ENCODE results near the gene LDLRAD3.

Gene LDLRAD3

DNA sequence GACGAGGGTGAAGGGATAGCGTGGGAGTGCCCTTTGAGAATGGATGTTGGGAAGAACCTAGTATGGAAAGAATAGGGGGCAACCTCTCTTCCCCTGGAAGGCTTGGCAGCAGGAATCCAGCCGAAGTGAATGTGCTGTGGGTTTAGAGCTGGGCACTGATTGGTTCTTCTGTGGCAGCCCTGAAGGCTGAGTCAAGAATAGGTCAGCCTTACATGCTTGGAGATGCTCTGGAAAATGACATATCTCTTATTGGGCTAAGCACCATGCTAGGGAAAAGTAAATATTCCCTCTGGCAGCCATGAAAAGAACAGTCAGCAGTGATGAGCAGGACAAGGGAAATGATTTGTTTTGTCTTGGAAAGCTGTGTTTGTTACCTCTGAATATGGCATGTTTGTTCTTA lies 195.9 kb downstream of the LDLRAD3 start:
- no peak for DNase-seq (ENCODE audit: low read depth)

DNA sequence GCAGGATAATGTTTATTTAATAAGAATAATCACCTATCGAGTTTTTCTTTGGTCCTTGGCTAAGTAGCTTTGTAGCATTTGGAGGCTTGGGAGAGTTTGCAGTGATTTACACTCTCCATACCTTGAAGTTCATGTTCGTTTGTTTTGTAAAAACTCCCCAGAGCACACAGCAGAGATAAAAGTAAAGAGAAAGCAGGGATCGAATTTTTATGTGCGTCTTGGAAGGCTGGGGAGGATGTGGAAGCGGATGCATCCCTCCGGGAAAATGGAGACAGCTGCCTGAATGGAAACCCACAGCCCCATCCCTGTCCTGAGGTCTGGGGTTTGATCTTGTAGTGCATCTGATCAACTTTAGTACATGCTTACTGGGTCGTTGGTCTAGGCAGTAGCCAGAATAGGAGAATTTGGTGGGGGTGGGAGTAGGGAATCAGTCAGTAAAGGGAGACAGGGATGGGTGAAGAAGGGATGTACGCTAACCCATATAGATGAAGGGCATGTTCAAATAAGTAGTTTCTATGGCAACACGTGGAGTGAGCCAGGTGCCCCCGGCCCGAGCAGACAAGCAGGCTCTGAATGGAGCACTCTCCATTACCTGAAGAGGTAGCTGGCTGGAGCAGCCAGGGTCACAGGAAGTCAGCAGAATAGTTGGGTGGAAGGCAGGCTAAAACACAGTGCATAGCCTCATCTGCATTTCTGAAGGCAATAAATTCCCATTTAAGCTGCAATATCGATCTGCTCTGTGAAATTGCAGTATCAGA lies 197.5 kb downstream of the LDLRAD3 start:
- DNase-seq (ENCODE audit: low read depth), result no peak

DNA sequence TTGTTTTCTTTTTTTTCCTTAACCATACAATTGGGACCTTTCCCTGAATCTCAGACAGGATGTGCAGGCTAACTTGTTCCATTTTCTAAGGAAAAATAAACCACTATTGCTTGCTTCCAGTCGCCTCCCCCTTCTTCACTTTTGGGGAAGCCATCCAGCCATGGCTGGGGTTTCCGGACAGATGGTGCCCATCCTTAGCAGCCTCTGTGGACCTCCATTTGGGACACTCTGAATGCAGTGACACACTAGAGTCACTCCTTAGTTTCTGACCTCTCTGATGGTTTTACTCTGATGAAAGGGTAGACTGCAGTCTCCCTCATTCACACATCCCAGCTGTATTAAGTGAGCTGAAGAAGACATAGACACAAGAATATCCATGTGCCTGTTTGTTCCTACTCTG lies 198.1 kb downstream of the LDLRAD3 start:
- DNase-seq (ENCODE audit: low read depth), result no peak

DNA sequence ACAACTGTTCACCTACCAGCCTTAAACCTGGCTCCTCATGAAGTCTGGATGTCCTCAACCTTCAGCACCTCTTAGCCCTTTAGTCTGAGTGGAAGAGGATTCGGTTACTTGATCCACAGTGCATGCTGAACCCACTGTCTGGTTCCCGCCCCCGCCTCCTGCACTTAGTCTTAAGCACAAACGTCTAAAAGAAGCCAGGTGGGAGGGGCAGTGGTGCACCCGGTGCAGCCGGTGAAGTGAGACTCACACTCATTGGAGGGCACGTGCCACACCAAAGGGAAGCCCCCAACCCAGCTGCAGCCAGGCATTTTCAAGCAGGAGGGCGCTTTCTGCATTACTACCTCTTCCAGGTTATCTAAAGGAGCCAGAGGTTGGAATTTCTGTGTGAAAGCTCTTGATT lies 198.6 kb downstream of the LDLRAD3 start:
- DNase-seq (ENCODE audit: low read depth), result no peak

DNA sequence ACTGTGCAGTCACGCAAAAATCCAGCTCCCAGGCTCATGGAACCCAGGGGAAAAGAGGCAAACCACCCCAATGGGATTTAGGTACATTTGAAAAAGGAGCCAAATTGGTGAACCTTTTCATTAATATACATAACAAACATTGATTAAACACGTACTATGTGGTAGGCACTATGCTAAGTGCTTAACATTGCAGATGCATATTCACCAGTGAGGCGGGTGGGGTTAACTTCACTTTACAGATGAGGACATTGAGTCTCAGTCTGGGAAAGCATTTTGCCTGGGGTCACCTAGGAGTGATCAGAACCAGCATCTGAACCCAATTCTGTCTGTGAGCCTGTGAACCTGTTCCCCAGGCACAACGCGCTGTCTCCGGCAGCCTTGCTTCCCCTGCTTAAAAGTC lies 199.0 kb downstream of the LDLRAD3 start:
- DNase-seq (ENCODE audit: low read depth), result no peak

DNA sequence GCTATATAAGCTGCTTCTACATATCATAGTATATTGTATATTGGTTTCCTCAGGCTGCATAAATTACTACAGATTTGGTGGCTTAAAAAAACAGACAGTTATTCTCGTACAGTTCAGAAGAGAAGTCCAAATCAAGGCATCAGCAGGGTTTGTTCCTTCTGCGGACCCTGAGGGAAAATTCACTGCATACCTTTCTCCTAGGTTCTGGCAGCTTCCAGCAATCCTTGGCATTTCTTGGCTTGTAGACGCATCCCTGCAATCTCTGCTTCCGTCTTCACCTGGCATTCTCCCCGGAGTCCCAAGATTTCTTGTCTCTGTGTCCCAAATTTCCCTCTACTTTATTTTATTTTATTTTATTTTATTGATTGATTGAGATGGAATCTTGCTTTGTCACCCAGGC lies 202.6 kb downstream of the LDLRAD3 start:
- DNase-seq (ENCODE audit: low read depth), result no peak

DNA sequence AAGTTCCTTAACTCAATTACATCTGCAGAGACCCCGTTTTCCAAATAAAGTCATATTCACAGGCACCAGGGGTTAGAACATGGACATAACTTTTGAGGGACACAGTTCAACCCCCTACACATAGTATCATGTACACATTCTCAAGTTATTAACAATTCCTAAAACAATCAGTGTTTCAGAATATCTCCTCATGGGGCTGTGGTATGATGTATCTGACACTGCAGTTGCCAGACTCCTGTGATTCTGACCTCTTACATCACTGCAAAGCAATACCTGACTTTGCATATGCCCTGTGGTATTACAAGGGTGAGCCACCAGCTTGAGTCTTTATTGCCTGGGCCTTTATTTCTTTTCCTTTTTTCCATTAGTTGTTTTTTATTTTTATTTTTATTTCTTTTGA lies 203.6 kb downstream of the LDLRAD3 start:
- no peak for DNase-seq (ENCODE audit: low read depth)

DNA sequence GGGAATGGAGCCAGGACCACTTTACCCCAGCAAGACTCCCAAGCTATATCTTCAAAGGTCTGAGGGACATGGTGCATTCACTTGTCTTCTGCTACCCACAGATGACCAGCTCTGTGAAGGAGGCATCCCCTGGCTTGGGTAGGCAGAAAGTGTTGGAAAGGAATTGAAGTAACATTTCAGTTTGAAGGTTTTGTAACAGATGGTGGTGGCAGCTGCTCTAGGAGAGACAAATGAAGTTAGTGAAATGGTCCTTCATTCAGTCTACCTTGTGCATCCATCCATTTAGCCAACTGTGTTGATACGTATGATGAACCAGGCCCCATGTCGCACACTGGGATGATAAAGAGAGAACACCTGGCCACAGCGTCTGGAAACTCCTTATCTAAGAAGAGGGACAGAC lies 204.8 kb downstream of the LDLRAD3 start:
- DNase-seq (ENCODE audit: low read depth), result no peak

DNA sequence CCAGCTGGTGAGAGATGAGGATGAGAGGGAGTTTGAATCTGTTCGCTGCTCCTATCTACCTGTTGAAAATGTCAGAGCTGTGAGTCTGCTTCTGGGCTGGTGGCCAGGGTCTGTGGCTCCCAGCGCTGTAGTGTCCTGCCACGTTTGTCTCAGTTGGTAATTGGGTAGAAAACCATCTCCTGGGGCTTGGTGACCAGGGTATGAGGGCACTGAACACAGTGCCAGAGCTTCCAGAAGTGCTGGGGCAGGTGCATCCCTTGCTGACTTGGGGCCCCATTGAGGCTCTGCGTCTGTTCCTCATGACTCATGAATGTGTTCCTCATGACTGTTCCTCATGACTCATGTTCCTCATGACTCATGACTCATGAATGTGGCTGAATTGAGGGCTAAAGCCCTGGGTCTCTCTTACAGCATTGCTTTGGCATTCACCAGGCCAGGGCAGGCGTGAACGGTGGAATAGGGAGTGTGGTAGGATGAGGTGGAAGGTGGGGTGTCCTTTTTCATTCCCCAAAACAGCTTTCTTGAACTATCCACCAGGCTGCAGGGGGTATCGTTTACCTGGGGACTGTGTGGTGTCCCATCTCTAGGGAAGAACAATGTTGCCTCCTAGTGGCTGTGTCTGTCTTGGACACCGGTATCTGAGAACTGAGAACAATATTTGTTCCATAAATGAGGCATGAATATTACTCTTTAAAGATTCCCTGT lies 205.8 kb downstream of the LDLRAD3 start:
- no peak for DNase-seq (ENCODE audit: low read depth)

DNA sequence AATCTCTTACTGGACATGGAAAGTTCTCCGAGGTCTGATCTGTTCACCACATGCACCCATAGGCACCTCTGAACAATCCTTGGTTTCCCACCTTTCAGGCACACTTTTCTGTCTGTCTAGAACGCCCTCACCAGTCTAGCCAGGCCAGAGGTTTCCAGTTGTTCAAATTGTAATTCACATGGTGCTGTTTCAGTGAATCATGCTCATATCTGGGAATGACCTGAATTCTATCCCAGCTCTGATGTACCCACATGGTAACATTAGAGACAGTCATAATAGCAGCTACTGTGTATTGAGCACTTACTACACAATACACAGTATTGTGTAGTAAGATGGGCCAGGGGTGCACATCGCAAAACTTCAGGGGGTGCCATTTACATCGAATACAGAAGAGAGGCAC lies 207.1 kb downstream of the LDLRAD3 start:
- DNase-seq (ENCODE audit: low read depth), result no peak

DNA sequence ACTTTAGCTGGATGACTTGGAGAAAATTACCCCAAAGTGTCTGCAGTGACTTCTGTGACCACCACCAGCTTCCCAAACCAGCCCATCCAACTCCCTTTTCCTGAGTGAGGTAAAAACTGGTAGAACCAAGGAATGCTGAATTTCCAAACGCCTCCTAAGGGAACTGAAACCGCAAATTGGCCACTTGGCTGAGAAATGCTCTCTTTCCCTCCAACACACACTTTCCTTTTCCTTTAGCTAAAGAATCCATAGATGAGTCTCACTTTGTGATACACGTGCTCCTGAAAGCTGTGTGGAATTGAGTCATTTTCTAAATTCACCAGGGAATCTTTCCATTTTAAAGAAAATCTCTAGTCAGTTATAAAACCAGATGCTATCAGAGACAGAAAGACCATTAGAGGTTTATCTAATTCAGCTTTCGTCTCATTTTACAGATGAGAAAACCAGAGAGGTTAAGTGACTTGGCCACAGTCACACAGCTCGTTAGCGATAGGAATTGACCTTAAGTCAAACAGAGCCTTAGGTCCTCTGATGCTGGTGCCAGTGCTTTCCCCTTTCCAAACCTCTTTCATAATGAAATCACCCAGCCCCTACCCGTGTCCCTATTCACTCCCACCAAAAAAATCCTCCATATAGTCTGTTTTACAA lies 208.2 kb downstream of the LDLRAD3 start:
- no peak for DNase-seq (ENCODE audit: low read depth)

DNA sequence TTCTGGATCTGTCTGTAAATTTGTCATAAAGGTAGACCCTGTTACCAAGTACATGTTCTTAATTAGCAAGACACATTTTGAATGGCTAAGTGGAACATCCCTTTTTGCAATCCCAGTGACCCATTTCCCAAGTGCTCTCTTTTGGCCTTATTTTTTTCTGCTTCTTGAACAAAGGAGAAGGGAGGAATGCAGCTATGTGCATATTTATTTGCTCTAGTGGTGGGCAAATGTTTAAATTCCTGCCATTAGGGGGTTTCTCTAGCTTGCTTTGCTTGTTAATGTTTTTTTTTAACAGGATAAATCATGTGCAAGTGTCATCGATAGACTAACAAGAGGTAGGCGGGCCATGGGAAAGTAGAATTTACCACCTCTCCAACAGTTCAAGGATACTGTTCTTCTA lies 209.7 kb downstream of the LDLRAD3 start:
- no peak for DNase-seq (ENCODE audit: low read depth)

DNA sequence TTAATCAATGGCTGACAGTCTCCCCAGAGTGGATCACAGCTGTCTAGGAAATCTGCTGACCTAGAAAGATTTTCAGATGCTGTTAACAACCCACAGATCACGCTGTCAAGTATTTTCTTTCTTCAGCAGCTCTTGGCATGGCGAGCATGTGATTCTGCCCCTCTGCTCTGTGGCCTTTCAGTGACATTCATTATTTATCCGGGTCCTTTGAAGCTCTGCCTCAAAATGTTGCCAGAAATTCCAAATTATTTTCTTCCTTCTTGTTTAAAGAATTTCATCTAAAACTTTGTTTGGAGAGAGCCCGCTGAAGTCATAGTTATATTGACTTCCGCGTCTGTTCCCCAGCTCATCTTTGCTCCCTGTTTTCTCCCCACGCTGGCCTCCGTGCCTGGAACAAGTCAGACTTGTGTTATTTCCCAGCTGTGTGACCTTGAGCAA lies 211.3 kb downstream of the LDLRAD3 start:
- no peak for DNase-seq (ENCODE audit: low read depth)

DNA sequence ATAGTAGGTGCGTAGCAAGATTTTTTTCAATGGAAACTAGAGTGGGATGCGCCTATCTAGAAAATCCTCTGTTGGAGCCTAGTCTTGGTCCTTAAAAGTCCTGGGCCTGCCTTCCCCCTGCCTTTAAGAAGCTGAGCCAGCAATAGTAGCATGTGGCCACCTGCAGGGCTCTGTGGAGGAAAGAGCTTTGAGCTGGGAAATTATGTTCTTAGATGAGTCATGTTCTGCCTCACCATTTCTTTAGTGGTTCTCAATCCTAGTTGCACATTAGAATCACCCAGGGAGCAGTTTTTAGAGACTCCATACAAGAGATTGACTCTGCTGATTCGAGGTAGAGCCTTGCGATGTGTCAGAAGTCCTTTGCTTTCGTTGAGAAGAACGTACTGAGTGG lies 211.9 kb downstream of the LDLRAD3 start:
- no peak for DNase-seq (ENCODE audit: low read depth)

DNA sequence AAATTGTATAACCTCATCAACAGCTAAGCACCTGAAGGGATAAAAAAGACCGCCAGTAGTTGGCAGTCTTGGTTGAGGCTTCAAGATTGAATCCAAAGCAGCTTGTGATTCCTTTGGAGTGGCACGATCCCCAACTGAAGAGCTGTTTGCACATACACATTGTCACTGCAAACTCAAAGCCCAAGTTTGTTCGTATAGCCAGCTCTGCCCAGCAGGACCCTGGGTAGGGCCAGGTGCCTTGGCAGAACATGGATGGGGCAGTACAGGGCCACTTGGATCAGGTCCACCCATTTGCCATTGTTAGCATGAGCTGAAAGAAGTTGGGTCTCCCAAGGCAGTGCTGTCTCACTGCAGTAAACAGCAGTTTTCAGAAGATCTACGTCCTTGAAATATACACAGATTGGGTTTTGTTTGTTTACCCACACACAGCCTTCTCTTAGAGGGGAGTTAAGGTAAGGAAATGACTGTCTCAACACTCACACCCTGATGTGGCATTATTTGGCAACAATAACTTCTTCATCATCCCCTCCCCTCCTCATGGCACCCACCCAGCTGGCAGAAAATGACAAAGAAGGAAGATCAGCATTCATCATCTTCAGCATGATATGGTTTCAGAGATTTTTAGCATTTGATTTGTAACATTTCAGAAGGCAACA lies 212.4 kb downstream of the LDLRAD3 start:
- no peak for DNase-seq (ENCODE audit: low read depth)

DNA sequence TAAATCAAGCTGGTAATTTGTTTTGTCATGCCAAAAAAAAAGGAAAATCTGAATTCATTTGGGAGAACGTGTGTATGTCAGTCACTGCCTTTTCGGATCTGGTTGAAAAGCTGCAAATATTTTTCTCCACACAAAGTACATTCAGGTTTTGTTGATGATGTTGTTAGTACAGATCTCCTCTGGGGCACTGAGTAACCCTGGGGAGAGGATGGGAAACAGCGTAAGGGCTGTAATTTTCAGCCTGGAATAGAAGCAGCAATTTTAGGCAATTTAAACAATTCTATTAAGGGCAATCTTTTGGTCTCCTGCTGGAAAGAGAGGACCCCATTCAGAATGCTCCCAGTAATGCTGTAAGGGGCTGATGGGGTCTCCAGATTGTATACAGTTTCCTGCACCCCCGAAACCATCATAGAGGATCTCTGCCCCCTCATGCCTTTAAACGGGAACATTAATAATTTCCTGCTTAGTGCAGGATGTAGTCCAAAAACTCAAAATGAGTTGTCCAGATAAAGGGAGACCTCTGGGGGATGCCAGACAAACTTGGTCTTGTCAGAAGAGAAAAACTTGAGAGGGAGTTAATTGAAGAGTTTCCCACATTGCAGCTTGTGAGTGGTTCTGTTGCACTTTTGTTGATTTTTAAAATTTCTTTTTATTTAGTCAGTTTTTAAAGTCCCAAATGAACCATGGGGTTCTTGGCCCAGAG lies 213.1 kb downstream of the LDLRAD3 start:
- DNase-seq (ENCODE audit: low read depth), result no peak

DNA sequence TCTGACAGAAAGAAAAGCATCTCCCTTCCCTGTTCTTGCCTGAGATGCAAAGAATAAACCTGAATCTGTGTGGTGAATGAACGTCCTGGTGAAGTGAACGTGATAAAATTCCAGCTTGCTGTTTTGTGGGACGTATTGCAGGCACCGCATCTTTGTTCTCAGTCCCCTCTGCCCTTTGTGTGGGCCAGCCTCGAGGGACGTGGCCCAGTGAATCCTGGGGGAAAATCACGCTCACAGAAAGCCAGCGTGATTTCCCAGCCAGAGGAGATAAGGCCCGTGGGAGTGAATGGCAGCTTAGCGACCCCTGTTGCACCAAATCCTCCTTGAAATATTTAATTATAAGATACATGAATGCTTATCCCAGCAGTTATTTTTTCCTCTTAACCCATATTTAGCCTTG lies 216.2 kb downstream of the LDLRAD3 start:
- DNase-seq (ENCODE audit: low read depth), result no peak

DNA sequence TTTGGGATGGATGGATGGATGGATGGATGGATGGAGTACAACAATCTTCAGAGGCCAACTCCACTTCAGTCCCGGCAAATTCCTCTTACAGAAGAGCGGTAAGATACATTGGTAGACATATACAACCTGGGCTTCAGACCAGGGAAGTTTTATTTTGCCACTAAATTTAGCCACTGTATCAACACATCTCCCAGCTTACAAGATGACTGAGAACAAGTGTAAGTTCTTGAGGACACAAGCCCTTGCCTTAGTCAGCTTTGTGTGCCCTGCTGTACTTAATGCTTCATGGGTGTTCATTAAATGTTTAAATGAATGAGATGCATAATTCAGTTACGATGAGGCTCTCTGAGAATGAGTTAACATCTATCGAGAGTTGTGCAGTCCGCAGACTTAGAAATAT lies 217.7 kb downstream of the LDLRAD3 start:
- no peak for DNase-seq (ENCODE audit: low read depth)

DNA sequence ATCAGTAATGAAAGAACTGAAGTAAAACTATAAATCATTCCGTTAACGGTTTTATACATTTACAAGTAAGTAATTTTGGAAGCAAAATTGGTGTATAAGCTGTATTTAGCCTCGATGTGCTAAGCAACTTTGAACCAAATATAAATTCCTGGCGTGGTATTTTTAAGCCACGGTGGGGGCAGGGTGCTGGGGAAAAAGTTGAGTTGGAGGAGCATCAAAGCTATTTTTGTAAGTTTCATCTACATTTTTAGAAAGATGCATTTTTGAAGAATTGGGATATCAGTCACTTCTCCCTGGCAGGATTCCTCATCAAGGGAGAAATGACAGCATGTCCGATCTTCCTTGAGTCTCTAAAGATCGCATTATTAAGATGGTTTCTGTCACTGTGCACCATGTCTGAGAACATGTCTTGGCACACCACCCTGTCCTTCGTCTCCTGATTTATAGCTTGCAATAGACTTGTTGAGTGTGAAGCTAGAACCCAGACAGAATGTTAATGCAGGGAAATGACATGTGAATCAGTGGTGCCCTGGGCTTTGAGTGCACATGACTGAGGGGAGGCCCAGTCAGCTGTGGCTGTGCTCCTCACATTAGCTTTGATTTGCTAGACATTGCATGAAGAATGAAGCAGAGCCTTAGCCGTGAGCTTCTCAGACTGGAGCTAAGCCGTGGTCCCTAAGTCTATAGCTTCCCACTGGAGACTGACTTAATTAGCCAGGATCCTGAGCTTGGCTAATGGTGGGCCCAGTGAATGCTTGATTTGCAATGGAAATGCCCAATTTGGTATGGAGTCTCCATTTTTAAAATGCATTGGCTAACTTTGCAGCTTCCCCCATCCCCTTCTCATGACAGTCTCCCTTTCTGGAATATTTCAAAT lies 218.4 kb downstream of the LDLRAD3 start:
- DNase-seq (ENCODE audit: low read depth), result no peak

DNA sequence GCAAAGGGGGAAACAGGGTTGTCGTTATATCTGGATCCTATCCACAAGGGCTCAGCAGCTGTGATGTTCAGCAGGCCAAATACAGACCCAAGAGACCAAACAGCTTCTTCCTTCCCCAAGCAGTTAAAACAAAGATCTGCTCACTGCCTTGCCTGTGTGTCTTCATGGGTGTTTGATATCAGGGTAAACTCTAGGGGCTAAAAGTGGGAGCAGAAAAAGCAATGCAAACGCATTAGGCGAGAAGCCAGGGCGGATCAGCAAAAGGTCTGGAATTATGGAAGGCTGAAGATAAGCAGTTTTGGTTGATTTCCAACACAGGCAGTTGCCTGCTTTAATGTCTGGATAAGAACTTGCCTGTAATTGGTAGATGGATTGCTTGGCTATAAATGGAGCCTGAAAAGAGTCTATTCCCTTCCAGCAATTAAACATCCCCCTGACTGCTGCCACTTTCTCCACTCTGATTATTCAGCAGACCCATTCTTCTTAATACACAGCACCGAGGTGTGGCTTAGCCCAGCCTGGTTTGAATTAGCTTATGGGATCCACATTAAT lies 219.1 kb downstream of the LDLRAD3 start:
- no peak for DNase-seq (ENCODE audit: low read depth)

All from stimulated activated CD8-positive, alpha-beta memory T cell treated with anti-CD3 and anti-CD28 coated beads, Interleukin-15, amount 100 ng/mL, for 24 hours (primary cell).